NCI-H128 (cell line): ENCODE measurements around the gene PPIL6.

Source experiments
- DNase-seq: peaks from one replicate; lab custom pipeline; 2025; ENCODE audit not compliant: unreplicated experiment; lab: John Stamatoyannopoulos, UW

Gene PPIL6

DNA sequence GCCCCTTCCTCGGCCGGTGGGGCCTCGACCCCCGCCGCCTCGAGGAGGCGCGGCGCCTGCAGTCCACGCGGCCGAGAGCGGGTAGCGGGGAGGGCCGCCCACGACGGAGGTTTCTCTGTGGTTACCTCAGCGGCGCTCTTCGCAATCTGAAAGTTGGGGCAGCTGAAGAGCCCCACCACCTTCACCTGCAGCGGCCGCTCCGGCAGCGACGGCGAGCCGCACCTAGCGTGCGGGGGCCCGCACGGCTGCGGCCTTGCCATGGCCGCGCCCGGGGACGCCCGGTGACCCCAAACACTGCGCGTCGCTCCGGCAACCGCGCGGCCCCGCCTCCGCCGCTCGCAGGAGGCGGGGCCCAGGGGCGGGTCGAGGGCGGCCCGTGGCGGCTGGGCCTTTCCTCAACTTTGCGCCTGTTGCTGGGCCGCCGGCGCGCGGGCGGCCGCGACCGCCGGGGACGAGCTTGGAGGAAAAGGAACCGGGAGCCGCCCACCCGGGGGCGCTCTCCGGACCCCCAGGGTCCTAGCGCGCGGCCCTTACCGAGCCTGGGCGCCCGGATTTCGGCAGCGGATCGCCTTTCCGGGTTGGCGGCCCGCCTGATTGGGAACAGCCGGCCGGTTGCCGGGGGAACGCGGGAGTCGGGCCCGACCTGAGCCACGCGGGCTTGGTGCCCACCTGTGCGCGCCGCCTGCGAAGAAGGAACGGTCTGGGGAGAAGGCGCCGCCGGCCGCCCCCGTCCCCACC, at the start of gene PPIL6, which contains the start of gene SMPD2:
Gene PPIL6, minus strand, starts transcription at position 298 of the 738 bp plus-strand sequence. Its CDS starts 38 bp downstream, at position 260.
Gene SMPD2, plus strand, starts transcription at position 394 of the 738 bp plus-strand sequence. CDS start 398 bp downstream, outside the sequence.
- peak; percentile 56 for DNase-seq

DNA sequence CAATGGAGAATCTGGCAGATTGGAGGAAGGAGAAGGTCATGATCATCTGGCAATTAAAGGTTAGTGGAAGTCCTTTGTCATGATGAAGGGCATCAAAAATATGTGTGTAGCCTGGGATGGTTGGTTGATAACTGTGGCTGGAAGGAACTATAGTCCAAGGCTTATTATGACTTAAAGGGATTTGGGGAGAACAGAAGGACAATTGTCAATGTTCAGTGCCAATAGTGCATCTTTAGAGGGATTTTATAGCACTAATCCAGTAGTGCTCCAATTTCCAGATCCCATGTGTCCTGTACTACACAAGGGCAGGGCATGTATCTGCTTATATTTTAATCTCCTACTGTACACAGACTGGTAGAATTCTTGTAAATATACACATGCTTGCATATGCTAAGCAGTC, 47.6 kb upstream of the PPIL6 start:
- no peak for DNase-seq

DNA sequence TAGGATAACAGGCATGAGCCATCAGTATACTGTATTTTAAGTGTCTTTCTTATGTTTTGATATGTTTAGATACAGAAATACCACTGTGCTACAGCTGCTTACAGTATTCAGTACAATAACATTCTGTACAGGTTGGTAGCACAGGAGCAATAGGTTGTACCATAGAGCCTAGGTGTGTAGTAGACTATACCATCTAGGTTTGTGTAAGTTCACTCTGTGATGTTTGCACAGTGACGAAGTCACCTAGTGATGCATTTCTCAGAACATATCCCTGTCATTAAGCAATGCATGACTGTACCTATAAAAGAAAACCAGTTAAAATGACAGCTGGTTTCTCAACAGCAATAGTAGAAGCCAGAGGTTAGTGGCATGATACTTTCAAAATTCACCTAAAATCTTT, 45.6 kb upstream of the PPIL6 start:
- no peak for DNase-seq

DNA sequence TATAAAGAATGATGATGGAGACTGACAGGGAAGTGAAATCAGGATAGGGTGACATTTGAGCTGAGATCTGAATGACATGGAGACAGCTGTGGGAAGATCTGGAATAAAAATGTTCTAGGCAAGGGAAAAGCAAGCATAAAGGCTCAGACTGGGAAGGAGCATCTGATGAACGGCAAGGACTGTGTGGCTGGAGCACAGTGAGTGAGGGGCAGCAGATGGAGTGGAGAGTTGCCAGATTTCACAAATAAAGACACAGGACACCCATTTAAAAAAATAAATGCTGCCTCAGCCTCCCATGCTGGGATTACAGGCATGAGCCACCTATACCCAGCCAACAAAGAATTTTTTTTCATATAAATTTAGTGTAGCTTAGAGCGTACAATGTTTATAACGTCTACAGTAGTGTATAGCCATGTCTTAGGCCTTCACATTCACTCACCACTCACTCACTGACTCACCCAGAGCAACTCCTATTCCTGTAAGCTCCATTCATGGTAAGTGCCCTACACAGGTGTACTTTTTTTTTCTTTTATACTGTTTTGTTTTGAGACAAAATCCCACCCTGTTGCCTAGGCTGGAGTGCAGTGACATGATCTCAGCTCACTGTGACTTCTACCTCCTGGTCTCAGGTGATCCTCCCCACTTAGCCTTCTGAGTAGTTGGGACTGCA, 45.0 kb upstream of the PPIL6 start:
- no peak for DNase-seq

DNA sequence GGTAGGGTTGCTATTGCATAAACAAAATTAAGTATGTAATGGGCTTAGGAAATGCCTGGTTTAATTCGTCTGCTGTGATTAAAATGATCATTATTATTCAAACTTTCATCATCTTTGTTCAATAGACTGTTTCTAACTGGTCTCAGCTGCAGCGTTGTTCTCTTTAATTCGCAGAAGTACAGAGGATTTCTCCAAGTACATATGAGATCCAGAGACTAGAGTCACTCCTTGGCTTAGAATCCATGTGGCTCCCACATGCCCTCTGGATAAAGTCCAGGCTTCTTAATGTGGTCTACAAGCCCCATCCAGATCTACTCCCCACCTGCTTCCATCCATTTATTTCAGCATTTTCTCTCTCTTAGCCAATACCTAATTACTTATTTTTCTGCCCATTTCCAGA, 43.7 kb upstream of the PPIL6 start:
- no peak for DNase-seq

DNA sequence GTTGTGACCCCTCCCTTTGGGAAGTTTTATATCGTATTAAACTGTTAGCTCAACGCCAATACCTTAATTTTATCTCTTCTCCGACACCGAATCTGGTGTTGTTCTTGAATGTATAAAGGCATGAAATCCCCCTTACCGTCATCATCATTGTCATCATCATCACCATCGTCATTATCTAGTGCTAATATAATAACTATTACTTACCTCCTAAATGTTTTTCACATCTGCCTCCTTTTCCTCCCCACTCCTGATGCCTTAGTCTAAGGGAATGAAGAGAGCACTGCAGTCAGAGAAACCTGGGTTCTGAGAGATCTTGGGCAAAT, 43.3 kb upstream of the PPIL6 start:
- DNase-seq = no peak

DNA sequence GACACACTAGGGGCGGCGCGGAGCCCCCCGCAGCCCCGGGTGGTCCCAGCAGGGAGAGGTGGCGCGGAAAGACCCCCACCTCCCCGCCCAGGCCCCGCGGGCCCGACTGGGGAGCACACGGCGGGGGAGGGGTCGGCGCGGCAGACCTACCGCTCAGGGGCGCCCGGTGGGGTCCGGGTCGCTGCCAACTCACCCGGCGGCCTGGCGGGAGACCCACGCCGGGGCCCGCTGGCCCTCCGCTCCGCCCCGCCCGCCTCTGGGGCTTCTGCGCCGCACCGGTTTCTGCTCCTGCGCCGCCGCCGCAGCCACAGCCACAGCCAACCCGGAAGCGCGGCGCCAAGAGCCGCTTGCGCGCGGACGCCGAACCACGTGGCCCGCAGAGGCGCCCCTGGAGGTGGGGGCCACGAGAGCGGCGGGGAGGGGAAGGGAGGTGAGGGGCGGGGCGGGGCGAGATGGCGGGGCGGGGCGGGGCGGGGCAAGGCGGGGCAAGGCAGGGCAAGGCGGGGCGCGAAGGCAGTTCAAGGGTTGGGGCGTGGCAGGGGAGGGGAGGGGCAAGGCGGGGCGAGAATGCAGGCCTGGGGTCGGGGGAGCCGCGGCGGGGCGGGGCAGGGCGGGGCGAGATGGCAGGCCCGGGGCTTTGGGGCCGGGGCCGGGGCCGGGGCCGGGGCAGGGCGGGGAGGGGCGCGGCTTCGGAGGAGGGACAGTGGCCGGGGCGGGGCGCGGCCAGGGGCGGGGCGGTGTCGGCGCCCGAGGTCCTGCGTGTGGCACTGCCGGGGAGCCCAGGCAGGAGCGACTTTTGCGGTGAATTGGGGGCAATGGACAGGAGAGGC, 42.7 kb upstream of the PPIL6 start, which contains the start of gene ZBTB24:
Gene ZBTB24, minus strand, starts transcription at position 315 of the 830 bp plus-strand sequence. CDS start 1,193 bp downstream, outside the sequence.
- DNase-seq = peak; percentile 74

DNA sequence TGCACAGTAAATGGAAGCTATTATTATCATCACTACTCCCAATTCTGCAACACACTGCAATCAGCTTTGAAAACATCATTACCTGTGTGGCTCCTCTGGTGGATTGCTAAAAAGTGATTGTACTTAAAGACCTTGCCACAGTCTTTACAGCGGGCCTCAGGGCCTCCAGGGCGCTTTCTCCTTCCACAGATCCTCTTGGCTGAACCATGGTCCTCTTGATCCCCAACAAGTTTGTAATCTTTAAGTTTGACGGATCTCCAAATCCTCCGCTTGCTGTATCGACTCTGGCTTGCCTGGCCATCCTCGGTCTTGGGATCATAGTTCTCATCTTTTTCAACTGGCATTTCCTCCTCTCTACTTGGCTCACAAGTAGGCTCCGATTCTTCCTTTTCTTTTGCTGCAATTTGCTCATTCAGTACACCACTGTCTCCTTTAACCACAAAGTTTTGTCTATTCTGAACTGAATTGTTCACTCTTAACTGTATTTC, 40.6 kb upstream of the PPIL6 start:
- no peak for DNase-seq

DNA sequence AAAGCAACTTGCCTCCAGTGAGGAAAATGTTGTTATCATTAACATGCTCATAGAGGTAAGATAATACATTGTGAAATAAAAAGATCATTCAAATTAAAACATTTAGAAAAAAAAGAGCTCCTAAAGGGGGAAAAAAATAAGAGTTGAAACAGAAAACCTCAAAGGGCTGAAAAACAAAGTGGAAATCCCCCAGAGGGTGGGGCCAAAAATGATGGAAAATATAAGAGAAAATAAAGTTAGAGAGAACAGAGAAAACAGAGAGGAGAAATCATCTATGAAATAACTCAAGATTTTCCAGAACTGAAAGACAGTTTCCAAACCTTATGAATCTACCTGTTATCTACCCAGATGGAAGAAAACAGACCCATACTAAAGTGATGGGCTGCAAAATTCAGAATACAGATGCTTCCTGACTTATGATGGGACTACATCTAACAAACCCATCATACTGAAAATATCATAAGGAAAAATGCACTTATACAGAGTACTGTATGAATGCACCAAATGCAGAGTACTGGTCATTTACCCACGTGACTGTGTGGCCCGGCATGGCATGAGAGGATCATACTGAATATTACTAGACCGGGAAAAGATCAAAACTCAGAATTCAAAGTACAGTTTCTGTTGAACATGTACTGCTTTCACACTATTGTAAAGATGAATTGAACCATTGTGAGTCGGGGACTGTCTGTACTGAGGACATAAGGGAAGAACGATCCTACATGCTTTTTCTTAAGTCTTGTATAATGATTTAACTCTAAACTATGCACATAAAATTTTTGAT, 38.6 kb upstream of the PPIL6 start:
- no peak for DNase-seq

DNA sequence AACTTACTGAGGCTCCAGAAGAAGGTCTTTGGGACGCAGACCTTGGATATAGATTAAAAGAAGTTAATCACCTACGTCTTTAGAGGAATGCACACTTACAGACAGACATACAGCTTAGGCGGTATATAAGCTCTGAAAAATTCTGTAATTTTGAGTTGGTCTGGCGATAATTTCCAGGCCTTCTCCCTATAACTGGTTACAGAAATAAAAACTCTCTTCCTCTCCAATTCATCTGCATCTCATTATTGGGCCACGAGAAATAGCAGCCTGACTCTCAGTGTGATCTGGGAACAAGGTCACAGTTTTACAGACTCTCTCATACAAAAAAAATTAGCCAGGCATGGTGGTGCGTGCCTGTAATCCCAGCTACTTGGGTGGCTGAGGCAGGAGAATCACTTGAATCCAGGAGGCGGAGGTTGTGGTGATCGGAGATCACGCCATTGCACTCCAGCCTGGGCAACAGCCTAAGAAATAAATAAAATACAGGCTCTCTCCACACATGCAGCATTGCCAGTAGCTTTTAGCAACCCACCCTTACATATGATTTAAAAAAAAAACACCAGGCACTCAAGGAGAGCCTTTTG, 37.9 kb upstream of the PPIL6 start:
- no peak for DNase-seq

DNA sequence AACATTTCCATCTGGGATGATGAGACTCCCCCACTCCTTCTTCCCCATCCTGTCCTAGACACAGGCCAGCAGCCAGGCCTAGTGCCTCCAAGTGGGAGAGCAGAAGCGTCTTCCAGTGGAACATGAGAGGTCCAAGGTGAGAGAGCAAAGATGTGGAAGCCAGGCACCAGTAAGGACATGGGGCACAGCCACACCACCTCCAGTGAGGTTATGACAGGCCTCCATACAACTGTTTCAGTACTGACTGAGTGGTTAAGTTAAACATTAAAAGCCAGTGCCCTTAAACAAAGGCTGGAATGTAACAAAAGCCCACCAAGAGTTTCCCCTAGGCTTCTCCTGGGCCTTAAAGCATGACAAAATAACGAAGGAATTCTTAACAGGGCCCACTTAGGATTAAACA, 37.3 kb upstream of the PPIL6 start:
- DNase-seq = no peak

DNA sequence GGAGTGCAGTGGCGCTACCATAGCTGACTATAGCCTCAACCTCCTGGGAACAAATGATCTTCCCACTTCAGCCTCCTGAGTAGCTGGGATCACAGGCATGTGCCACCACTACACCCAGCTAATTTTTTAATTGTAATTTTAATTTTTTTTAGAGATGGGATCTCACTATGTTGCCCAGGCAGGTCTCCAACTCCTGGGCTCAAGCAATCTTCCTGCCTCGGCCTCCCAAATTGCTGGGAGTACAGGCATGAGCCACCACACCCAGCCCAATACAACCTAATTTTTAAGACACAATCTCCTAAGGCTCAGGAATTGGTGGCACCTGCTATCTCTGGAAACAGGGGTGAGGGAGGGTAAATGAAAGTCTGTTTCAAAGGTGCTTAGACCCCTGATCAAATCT, 36.8 kb upstream of the PPIL6 start:
- DNase-seq = no peak

DNA sequence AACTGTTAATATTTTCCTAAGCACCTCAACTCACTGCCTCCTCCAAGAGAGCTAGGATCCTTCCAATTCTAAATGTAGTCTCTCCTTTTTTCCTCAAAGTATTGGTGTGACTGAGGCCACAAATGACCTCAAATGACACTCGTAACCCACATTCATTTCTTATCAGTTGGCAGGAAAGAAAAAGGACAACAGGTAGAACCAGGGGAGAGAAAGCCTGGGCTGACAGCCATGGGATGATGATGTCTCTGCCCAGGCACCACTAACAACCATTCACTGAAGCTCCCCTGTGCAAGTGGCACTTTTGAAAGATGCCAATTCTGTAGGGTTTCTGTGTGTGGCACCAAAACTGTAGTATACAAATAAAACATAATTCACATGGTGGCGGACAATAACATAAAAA, 35.2 kb upstream of the PPIL6 start:
- DNase-seq = no peak

DNA sequence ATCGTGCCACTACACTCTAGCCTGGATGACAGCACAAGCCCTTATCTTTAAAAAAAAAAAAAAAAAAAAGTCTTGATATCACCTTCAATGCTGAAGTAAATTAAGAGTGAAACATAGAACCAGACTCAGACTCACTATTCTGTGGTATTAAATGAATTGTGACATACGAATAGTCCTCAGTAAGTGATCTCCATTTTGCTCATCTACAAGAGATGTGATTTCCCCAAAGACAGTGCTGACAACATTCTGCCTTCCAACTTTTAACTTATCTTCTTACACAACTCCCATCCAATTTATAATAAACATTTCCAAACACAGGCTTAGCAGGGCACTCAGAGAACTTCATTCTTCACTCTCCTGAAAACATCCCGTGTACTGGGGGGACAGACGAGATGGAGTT, 34.6 kb upstream of the PPIL6 start:
- no peak for DNase-seq

DNA sequence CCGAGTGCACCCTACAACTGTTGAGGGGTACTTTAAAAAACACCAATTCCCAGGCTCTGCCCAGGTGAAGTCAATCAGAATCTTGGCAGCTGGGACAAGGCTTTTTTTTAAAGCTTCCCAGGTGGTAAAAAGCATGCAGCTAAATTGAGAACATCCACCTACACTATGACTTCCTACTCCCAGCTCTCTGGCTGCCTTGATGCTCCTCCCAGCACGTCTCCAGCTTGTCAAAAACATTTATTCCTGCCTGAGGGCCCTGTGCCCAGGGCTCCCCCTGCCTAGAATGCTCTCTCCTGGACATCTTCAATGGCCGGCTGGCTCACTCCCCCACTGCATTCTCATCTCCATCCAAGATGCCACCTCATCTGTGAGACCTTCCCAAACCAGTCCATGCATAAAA, 32.7 kb upstream of the PPIL6 start:
- no peak for DNase-seq

DNA sequence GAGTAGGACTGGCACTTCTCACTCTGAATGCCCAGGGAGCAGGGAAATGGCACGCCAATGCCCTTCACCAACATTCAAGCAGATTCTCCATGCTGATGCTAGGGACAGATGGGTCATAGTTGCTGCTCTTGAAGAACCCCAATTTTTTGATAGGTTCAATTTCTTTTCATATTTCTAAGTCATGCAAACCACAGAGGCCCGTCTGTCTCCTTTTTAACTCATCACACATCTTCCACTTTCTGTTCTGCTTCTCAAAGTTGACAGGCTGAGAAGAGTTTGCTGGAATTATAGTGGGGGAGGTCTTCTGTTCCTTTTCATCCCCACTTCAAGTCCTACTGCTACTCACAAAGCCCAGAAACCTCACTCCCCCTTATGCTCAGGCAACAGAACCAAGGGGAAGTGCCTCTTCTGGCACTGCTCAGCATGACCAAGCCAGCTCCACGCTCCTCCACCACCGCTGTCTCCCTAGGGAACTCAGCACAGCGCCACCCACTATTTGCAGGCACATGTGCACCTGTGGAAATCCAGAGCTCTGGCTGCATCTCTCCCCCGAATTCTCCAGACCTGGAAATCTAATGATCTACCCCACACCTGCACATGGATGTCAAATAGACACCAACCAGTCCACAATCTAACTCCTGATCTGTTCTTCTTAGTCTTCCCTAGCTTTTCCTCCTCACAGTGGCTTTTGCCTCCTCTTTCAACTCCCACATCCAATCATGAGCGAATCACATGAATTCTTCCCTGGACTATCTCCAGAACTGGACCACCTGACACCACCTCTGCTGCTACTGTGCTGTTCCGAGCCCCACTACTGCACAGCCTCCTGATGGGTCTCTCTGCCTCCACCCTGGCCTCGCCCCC, 31.9 kb upstream of the PPIL6 start:
- no peak for DNase-seq

DNA sequence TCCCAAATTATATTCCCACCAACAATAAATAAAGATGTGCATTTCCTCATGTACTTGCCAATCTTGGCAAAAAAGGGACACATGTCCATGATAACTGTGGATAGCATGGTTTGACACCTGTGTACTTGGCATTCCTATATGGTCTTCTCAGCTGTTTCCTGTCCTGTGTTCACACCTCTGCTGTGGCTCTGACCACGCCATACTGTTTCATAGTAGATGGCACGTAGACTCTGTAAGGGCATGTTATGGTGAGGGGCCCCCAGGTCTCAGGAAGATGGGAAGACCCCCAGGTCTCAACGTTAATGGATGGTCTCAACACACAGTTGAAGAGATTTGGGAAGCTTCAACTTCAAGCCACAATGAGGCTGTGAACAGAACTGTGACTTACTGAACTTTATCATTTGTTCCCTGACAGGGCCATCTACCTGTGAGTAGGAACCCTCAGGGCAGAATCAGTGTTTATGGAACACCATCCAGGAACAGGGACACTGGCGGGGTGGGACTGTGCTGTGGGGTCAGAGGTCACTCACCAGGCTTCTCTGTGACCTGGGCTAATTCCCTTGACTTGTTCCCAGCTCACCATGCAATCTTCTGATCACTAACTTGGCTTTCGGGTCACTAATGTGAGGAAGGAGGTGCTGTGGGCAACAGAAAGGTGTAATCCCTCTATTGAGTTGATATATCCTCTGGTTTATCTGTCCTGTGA, 30.8 kb upstream of the PPIL6 start:
- no peak for DNase-seq

DNA sequence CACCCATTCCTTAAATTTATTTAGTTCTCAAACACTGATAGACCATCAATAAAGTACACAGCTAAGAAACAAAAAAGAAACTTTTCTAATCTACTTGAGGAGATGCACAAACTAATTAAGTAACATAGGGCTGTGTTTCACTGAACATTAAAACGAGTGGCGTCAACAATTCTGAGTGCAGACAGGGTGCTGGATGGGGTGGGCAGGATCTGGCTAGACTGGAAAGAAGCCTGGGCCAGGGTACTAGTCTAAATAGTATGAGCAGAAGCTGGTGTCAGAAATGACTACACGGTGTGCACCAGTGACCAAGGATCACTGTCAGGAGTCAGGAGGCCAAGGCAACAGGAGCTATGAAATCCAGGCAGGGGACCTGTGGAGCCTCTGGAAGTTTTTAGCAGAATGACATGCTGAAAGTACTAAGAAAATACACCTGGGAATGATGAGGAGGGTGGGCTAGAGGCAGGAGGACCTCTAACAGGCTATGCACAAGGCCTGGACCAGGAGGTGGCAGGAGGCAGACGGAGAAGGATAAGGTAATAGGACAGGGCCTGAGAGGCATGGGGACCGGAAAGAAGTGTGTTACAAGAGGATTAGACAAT, 29.3 kb upstream of the PPIL6 start:
- no peak for DNase-seq
